GM12875 (cell line): ENCODE results near the gene KCNJ6.
"Not testable (repeated sequence)": the region's sequence is repeated elsewhere in the genome, so short reads cannot be mapped to it uniquely, and the experiment has no call there.

ENCODE experiments used
- H3K4me3 ChIP-seq: one replicate; pipeline ENCODE4 v1.5.1; 2011; ENCODE audit warnings: low read depth, low read length, control low read depth
- CTCF ChIP-seq: IDR thresholded peaks from 2 replicates; pipeline ENCODE4 v1.5.1; 2011; ENCODE audit warnings: low read depth, mild to moderate bottlenecking, control low read depth, inconsistent platforms, low read length, moderate library complexity, borderline replicate concordance; ENCODE audit not compliant: insufficient read depth

KCNJ6 gene

GRCh38 chr21:37658121-37658816, 258.0 kb downstream of the KCNJ6 start:
- no peak overlapping the region for H3K4me3 ChIP-seq
- no peak for TF ChIP-seq CTCF

DNA sequence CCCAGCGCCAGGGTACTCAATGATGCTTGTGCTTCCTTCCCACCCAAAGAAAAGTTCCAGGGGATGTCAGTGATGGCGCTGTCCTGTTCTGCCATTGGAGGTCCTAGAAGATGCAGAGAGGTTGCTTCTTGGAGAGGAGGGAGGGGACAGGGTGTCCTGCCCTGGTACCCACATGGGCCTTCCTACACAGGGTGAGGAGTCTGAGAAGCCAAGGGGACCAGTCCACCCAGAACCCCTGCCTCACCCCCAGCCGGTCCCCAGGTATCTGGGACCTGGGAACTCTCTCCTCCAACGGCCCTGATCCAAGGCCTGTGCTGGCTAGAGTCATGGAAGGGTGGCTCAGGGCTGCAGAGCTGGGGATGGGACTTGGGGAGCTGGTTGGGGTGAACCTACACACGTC, 259.4 kb downstream of the KCNJ6 start:
- no peak for TF ChIP-seq CTCF
- H3K4me3 ChIP-seq: no peak overlapping the region

GRCh38 chr21:37655611-37656300, 260.5 kb downstream of the KCNJ6 start:
- no peak for TF ChIP-seq CTCF
- H3K4me3 ChIP-seq: no peak overlapping the region

GRCh38 chr21:37654596-37654995, 261.7 kb downstream of the KCNJ6 start:
- TF ChIP-seq CTCF: no peak
- H3K4me3 ChIP-seq: no peak overlapping the region

- TF ChIP-seq CTCF: no peak
- H3K4me3 ChIP-seq: no peak overlapping the region
These were observed 263.1 kb downstream of the KCNJ6 start for GRCh38 chr21:37653201-37653600.

DNA sequence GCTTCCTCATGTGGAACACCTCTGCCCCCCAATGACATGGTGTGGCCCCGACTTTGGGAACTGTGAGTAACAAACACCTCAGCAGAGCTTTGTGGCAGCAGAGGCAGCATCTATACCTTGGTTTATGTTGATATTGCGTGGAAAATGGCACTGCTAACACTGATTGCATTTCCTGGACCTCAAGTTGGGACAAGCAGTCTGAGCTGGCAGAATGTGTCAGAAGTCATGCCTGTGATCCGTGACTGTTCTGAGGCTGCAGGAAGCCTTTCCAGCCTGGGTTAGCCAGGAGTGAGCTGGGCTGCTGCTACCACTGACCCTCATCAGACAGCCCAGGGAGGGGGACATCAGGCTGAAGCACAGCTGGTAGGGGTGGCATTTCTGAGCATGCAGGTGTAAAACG, 268.5 kb downstream of the KCNJ6 start:
- TF ChIP-seq CTCF: no peak

DNA sequence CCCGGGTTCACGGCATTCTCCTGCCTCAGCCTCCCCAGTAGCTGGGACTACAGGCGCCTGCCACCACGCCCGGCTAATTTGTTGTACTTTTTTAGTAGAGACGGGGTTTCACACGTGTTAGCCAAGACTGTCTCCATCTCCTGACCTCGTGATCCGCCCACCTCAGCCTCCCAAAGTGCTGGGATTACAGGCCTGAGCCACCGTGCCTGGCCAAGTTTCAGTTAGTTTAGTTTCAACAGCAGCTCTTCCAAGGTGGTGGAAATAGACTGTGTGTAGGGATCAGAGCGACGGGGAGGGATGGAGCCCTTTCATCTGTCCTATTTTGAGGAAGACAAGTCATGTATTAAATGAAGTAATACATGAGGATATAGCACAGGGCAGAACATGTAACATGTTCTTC, 269.5 kb downstream of the KCNJ6 start:
- not testable (repeated sequence) for H3K4me3 ChIP-seq

More for the DNA sequence above, 268.5 kb downstream of the KCNJ6 start:
- no peak overlapping the region for H3K4me3 ChIP-seq
